HG02970 (cell line): ENCODE data around the gene RSPH1.

Experiments used
- ATAC-seq: cut with Tn5 transposase; IDR thresholded peaks from one replicate; pipeline ENCODE4 v1.9.1; 2021; ENCODE audit warnings: mild to moderate bottlenecking, moderate library complexity, moderate number of reproducible peaks; ENCODE audit not compliant: unreplicated experiment, low FRiP score

Gene RSPH1

DNA sequence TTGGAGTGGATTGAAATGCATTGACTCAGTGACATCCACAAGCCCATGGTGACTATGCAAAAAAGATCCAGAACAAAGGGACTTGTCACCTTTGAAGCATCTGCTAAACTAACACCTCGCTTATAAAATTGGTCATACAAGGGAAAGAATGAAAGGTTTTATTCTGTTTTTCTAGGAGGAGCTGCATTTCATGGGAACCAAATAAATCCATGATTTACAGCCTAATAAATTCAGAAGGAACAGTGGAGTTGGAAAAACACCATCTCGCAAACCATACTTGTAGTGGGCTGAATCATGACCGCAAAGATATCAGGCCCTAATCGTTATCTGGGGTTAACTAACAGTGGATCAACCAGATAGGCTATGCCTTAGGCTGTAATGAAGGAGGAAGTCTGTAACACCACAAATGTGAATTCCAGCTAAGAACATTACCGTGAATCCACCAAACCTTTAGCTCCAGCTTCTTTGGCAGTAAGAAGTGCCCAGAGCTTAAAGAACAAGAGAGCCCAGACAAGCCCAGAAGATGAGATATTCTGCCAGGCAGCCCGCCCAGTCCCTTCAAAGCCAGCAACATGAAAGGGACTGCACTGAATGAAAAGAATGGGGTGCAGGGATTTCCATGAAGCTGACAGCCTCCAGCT is 27.4 kb downstream of the RSPH1 start:
- ATAC-seq, result no peak

DNA sequence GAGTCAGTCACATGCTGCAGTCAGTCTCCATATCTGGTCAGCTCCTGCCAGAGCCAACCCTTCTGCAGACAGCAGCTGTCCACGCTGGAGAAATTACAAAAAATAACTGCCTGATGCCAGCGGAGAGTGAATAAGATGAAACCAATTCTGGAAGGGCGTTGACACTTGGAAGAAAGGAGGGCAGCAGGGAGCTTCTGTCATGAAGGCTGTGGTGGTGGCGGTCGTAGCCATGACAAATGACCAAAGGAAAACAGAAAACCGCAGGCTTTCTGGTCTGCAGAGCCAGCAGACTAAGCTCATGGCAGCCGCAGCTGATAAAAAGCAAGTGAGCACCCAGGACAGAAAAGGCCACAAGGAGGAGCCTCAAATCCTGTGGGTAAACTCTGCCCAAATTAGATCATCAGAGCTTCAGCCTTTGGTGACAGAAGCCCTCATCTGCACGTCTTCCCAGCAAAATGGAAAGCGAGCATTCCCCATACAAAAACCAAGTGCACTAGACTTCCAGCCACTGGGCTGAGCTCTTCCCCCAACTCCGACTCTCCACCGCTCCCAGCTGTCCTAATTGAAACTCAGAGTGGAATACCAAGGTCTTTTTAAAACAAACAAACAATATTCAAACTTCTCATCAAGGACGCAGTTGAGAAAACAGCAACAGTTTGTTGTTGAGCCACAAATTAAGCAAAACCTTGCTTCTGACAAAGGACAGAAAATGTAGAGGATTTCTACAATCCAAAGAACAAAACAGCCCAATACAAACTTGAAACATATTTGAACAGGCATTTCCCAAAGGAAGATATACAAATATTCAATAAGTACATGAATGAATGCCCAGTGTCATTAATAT is 28.7 kb downstream of the RSPH1 start:
- ATAC-seq, result no peak

DNA sequence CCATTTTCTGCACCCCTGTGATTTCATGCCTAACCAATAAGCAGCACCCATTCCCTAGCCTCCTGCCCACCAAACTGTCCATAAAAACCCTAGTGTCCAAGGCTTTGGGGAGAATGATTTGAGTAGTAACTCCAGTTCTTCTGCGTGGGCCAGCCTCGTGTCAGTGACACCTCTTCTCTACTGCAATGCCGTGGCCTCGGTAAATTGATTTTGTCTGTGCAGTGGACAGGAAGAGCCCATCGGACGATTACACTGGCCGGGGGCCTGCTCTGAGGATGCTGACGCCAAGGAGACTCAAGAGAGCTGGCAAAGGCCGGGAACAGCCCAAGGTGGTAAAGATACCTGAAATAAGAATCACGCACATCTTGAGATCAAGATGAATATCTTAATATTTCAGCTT is 29.3 kb downstream of the RSPH1 start:
- no peak for ATAC-seq

DNA sequence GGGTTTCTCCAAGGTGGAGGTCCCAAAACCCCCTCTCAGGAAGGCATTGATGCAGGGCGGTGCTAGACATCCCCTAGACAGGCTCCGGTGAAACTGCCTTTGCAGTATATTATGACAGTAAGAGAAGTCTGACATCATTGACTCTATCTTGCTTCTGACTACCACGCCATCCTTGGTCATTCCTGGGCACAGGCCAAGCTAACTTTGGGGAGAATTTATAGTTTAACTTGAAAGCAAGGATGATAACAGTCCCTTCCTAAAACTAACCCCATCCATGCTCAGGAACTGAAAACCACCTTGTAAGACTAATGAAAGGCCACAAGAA is 30.3 kb downstream of the RSPH1 start:
- ATAC-seq, result no peak

DNA sequence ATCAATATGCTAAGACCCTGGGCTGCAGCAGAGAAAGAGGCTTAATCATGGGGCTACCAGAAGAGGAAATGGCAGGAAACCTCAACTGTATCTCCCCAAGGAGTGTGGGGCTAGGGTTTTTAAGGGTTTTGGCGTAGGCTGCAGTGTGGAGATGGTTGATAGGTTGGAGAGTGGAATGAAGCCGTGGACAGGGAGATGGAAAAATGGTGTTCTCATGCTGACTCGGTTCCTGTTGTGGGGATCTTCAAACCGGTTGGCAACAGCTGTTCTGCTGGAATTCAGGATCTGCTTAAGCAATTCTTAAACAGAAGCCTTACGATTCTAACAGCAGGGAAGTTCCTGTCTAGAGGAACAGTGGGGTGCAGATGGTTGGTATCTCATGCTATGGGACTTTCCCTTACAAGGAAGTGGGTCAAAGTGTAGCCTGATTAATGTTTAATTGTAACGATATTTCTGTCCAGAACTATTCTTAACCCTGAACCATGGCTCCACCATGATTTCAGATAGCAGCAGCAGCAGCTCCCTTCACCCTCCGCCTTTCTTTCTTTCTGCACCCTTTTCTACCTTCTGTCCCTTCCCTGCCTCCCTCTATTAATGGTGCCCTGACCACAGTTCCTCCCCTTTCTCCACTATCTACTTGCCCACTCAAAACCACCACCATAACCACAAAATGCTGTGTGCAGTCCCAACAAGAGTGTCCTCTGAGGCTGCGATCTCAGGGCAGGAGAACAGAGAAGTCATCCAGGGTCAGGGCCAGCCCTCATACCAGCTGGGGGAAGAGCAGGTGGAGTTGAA is 30.8 kb downstream of the RSPH1 start:
- no peak for ATAC-seq

DNA sequence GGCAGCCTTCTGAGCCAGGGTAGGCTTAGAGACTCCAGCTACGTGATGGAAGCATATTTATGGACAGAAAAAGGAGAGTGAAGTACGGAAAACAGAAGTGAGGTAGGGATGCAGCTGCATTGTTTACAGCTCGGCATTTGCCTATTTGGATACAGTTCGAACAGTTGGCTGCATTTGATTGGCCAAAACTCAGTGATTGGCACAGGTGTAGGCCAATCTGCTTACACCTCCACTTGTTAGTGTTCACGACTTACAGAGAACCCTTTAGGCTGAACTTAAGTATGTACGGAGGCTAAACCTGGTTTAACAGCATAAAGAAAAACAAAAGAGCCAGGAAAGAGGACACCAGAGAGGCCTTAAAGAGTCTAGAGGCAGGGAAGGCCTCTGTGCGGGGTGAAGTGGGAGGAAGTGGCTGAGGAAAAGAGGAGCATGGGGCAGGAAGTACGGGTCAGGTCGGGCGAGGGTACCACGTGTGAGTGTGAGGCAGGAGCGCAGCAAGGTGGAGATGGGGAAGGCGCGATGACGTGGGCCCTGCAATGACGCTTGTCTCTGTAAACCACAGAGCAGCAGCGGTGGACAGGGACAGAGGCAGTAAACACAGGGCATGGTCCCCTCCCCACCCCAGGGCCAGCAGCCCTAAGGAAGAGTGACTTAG is 32.0 kb downstream of the RSPH1 start:
- ATAC-seq, result no peak

DNA sequence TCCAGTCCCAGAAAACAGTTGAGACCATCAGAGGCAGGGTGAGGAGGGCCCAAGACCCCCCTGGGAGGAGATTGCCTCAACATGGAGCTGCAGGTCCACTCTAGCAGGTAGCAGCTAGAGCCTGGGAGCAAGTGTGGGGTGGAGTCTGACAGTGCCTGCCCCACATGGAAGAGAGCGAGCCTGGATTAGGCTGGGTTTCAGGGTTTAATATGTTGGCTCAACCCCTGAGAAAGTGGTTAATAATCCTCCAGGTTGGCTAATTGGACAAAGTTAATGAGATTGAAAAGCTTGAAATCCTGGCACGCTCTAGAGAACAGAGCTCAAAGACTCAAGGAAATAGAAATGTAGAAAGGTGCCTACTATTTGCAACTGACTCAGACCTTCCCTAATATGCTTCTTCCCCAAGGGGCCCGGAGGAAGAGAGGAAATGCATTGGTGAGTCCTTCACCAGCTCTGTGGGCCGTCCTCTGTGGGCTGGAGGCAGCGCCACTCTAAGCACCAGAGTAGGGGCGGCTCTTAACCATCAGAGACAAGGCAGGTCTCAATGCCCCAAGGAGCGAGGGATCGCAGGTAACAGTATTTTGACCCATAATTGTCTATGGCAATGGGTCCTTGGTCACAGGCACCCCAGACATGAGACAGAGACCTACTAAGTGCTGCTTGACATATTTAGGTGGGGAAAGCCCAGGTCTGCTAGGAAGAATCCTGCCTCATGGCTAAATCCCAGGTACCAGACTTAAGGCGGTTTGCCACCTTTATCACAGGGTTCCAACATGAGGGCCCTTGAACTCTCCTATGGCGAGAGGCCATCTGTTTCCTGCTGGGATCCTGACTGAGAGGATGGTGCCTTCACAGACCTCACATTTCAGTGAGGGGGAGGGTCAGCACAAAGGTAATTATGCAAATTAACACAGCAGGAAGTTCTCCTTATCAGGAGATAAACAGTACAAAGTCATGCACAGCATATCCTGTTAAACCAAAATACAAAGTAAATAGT is 33.8 kb downstream of the RSPH1 start:
- no peak for ATAC-seq

DNA sequence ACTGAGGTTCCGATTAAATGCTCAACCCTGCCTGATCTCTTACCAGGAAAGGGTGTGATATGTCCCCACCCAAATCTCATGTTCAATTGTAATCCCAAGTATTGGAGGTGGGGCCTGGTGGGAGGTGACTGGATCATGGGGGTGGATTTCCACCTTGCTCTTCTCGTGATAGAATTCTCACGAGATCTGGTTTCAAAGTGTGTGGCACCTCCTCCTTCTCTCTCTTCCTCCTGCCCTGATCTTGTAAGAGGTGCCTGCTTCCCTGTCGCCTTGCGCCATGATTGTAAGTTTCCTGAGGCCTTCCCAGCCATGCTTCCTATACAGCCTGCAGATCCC is 34.9 kb downstream of the RSPH1 start:
- ATAC-seq, result no peak

DNA sequence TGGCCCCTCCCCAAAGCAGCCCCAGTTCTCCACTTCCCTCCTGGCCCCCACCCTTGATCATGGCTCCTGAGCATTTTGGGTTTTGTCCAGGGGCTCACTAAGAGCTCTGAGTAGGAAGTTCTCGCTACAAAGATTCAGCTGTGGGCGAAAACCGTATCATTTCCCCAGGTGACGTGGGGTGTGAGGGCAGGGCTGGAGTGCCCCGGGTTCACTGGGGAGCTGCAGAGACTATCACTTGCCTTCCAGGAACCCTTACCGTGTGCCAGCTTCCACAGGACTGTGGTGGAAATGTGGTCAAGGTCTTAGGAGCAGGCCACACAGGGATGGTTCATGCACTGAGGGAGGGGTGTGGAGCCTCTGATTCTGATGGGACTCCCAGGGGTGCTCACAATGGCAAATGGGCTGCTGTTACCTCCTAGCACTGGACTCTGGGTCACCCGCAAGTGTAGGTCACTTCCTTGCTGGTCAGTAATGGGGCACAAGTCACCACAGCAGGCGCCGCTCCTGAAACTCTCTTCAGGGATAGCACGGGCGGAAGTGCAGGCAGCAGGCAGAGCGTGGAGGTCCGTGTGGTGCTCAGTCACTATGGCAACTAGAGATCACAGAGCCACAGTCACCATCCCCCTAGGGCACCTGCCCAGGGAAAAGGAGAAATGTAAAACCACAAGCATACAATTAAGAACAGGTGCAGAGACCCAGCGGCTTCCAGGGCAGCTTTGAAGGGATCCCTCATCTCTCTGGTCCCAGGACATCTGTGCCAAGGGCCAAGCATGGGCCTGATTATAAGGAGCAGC is 35.4 kb downstream of the RSPH1 start:
- no peak for ATAC-seq

DNA sequence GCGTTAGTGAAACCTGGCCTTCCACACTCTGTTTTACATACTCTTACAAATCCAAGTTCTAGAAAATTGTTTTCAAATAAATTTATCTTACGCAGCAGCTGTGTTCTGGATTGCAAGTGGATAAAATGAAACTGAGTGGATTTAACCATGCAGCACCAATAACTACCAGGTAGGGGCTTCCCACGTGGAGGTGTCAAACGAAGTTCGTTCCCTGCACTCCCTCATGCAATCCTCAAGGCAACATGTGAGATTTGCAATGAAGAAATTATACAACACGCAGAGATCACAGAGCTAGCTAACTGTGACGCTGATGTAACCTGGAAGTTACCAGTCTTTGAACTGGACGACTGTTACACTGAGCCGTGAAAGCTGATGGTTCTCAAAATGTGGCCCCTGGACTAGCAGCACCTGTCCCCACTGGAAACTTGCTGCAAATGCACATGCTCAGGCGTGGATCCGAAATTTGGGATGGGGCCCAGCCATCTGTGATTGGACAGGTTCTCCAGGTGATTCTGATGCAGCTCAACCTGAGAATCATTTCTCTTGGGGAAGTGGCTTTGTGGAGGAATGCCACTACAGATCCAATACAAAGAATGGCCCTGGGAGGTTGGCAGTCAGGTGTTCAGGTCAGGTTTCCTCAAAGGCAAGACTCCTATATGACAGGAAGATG is 36.3 kb downstream of the RSPH1 start:
- no peak for ATAC-seq

DNA sequence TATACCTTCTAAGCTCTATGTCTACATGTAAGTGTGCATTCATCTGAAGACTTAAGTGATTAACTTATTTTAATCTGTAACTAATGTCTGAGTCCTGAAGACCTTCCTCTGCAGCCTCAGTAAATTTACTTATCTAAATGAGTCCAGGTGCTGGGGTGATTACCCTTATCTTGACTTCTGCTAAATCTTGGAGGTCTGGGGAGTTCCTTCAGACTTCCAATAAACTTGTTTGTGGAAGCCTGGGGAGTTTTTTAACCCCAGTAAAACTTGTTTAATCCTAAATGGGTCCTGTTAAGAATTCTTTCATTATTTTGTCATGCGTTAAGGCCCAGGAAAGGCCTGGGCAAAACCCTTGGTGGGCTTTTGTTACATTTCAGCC is 37.0 kb downstream of the RSPH1 start:
- no peak for ATAC-seq

DNA sequence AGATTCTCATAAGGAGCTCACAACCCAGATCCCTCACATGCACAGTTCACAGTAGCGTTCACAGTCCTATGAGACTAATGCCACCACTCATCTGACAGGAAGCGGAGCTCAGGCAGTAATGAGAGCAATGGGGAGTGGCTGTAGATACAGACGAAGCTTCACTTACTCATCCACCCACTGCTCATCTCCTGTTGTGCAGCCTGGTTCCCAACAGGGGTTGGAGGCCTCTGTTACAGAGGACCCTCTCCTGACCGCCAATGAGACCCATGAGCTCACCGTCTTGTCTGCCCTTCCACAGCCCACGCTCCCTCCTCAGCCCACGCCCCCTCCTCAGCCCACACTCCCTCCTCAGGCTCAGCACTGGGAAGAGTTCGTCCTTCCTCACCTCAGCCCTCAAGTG is 39.6 kb downstream of the RSPH1 start:
- ATAC-seq, result no peak

DNA sequence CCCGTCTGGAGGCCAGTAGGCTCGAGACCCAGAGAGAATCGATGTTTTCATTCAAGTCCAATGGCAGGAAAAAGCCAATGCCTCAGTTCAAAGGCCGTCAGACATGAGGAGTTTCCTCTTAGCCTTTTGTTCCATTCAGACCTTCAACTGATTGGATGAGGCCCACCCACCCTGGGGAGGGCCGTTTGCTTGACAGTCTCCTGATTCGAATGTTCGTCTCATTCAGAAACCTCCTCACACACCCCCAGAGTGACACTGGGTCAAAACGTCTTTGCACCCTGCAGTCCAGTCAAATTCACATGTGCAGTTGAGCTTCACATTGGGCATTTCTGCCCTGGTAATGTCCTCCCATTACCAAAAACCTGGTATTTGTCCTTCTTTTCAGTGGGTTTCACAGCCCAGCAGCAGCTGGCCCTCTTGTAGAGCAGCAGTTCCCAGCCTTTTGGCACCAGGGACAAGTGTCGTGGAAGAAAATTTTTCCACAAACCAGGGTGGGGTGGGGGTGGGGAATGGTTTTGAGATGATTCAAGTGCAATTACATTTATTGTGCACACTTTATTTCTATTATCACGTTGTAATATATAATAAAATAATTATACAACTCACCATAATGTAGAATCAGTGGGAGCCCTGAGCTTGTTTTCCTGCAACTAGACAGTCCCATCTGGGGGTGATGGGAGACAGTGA is 40.1 kb downstream of the RSPH1 start:
- no peak for ATAC-seq

DNA sequence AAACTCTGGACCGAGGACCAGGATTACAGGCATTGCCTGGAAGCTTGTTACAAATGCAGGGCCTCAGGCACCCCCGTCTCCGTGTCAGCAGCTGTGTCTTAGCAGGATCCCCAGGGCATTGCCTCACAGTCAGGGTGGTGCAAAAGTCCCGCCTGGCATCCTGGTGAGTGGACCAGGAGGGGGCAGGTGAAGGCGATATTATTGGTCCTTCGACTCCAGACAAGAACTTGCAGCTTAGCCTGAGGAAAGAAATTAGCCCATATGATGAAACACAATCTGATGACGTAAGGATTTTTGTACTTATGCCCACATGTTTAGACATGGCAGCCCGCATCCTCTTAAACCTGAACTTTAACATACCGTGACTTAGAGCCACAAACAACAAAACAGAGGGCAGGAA is 40.8 kb downstream of the RSPH1 start:
- ATAC-seq, result no peak

DNA sequence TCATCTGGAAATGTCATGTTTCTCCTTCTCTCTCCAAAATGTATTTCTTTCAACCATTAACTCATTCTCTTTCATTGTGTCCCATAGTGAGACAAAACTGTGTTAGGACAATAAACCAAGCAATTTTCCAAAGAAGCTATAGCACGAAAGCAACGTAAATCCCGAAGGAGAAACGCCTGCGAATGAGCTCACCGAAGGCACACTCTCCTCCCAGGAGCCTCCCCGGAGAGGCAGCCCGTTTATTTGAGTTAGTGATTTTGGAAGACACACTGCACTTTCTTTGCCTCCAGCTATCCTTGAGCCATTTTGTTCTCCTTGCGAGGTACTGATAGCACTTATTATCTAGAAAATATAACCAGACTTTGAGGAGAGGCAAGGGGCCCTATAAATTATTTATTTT is 41.2 kb downstream of the RSPH1 start:
- ATAC-seq, result no peak

DNA sequence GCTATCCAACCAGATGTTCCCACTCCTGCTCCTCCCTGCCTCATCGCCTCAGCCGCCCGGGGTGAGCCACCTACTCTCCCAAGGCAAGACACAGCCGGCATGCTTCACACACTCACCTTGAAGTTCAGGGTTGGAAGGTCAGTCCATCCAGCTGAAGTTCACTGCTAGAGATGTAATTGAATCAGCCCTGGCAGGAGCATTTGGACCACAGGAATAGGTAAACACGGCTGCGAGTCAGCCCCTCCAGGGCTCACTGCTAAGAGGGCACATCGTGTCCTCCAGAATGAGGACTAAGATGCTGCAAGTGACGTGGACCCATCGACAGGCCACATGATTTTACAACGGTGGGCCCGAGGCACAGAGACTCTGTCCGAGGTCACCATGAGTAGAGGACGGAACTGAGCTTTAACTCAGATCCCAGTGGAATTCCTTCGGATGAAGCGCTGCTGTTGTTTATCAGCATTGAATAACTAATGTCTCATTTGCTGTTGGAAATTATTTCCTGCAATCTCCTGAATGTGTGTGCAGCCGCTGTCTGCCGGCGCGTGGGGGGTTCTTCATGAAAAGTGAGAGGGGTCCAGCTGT is 41.9 kb downstream of the RSPH1 start:
- ATAC-seq, result no peak

DNA sequence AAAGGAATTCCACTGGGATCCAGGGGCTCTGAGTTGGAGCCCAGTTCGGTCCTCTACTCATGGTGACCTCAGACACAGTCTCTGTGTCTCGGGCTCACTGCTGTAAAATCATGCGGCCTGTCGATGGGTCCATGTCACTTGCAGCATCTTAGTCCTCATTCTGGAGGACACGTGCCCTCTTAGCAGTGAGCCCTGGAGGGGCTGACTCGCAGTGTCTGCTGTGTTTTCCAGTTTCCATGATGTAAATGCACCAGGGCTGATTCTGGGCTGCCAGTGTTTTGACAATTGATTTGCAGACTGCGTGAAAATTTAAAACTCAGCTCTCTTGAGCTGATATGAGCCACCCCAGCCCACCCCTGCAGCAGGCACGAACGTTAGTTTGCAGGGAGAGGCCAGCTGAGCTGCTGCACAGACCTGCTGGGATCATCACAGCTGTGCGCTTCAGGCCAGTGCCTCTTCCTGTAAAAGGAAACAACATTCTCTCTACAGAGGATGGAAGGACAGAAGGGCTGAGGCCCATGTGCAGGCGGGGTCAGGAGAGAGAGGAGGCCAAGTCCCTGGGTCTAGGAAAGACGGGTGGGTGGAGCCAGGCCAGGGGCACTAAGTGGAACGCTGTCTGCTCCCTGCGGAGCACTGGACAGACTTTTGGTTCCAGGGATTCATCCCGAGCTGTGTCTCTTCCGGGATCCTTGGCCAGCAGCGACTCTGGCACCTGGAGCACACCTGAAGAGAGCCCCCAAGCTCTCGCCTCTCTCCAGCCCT is 42.6 kb downstream of the RSPH1 start:
- ATAC-seq, result no peak
